NCI-H69 (cell line): Measurements from ENCODE around the gene IL1RL1.
"Not testable (repeated sequence)": the region's sequence is repeated elsewhere in the genome, so short reads cannot be mapped to it uniquely, and the experiment has no call there.

Experiments used
- DNase-seq: peaks from one replicate; lab custom pipeline; 2025; lab: John Stamatoyannopoulos, UW

IL1RL1 gene

GRCh38 chr2:102294802-102295489 lies 16.4 kb upstream of the IL1RL1 start:
- no peak for DNase-seq

GRCh38 chr2:102295566-102295965 lies 15.8 kb upstream of the IL1RL1 start:
- DNase-seq: no peak

GRCh38 chr2:102296449-102296848 lies 14.9 kb upstream of the IL1RL1 start:
- no peak for DNase-seq

- no peak for DNase-seq
Observed at GRCh38 chr2:102297891-102298290, 13.5 kb upstream of the IL1RL1 start.

- DNase-seq: peak; percentile 0
Observed at GRCh38 chr2:102301867-102302362, 9.4 kb upstream of the IL1RL1 start.

GRCh38 chr2:102302458-102302857 lies 8.9 kb upstream of the IL1RL1 start:
- no peak for DNase-seq

GRCh38 chr2:102303589-102303988 lies 7.8 kb upstream of the IL1RL1 start:
- no peak for DNase-seq

- no peak for DNase-seq
Observed at GRCh38 chr2:102304268-102304667, 7.1 kb upstream of the IL1RL1 start.

- DNase-seq: no peak
Observed at GRCh38 chr2:102304711-102305611, 6.4 kb upstream of the IL1RL1 start.

- no peak for DNase-seq
Observed at GRCh38 chr2:102306125-102306524, 5.2 kb upstream of the IL1RL1 start.

- DNase-seq: no peak
Observed at GRCh38 chr2:102313025-102313424, 1.7 kb downstream of the IL1RL1 start.

GRCh38 chr2:102313471-102313870 lies 2.1 kb downstream of the IL1RL1 start:
- DNase-seq: no peak

- no peak for DNase-seq
Observed at GRCh38 chr2:102313950-102314349, 2.6 kb downstream of the IL1RL1 start.

GRCh38 chr2:102315921-102316320 lies 4.6 kb downstream of the IL1RL1 start:
- DNase-seq: no peak

GRCh38 chr2:102317715-102318114 lies 6.4 kb downstream of the IL1RL1 start:
- DNase-seq: no peak

GRCh38 chr2:102318437-102318836 lies 7.1 kb downstream of the IL1RL1 start:
- no peak for DNase-seq

GRCh38 chr2:102321941-102322719 lies 10.8 kb downstream of the IL1RL1 start:
- DNase-seq: no peak

GRCh38 chr2:102324914-102325313 lies 13.6 kb downstream of the IL1RL1 start:
- DNase-seq: not testable (repeated sequence)

- DNase-seq: no peak
Observed at GRCh38 chr2:102331311-102331980, 20.1 kb downstream of the IL1RL1 start.

GRCh38 chr2:102334486-102334885 lies 23.1 kb downstream of the IL1RL1 start:
- DNase-seq: no peak

- no peak for DNase-seq
Observed at GRCh38 chr2:102335871-102336366, 24.6 kb downstream of the IL1RL1 start.
